ENCODE measurements around the gene FLII.
"Not testable (repeated sequence)": the region's sequence is repeated elsewhere in the genome, so short reads cannot be mapped to it uniquely, and the experiment has no call there.

FLII gene

GRCh38 chr17:18258356-18259038 is at the start of gene FLII:
Gene FLII, minus strand, starts transcription at chr17:18258738. Its CDS starts 48 bp downstream, at chr17:18258690.
- Mint-ChIP-seq H3K36me3 (no peaks in the 10 kb centered on the region), H3K4me1 (peaks cover 36% of the 10 kb centered on the region), H3K27me3 (no peaks in the 10 kb centered on the region), H3K4me3 (peak within 1 kb of the TSS; percentile 99), H3K9me3 (no peaks in the 10 kb centered on the region), H3K27ac (peak within 1 kb of the TSS; percentile 95)

DNA sequence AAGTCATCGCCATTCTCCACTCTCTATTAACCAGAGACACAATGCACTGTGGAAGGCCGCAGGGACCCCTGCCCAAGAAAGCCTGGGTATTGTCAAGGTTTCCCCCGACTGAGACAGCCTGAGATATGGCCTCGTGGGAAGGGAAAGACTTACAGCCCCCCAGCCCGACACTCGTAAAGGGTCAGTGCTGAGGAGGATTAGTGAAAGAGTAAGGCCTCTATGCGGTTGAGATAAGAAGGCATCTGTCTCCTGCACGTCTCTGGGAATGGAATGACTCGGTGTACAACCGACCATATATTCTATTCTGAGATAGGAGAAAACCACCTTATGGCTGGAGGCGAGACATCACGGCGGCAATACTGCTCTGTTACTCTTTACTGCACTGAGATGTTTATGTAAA is 44.7 kb upstream of the FLII start:
- not testable (repeated sequence) for H3K4me3 Mint-ChIP-seq, H3K9me3 Mint-ChIP-seq, H3K27ac Mint-ChIP-seq, H3K27me3 Mint-ChIP-seq, H3K4me1 Mint-ChIP-seq
- H3K36me3 Mint-ChIP-seq: peaks cover 15% of the 10 kb centered on the region

- H3K4me1 Mint-ChIP-seq: no peaks in the 10 kb centered on the region
- H3K4me3 Mint-ChIP-seq: no peak overlapping the region
- peaks cover 14% of the 10 kb centered on the region for H3K36me3 Mint-ChIP-seq
- H3K9me3 Mint-ChIP-seq: no peaks in the 10 kb centered on the region
- no peak overlapping the region for H3K27ac Mint-ChIP-seq
- no peaks in the 10 kb centered on the region for H3K27me3 Mint-ChIP-seq
Observed at GRCh38 chr17:18300725-18301480, 42.4 kb upstream of the FLII start.

DNA sequence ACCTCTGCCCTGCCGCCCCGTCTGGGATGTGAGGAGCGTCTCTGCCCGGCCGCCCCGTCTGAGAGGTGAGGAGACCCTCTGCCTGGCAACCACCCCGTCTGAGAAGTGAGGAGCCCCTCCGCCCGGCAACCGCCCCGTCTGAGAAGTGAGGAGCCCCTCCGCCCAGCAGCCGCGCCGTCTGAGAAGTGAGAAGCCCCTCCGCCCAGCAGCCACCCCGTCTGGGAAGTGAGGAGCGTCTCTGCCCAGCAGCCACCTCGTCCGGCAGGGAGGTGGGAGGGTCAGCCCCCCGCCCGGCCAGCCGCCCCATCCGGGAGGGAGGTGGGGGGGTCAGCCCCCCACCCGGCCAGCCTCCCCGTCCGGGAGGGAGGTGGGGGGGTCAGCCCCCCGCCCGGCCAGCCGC is 39.5 kb upstream of the FLII start:
- not testable (repeated sequence) for H3K27me3 Mint-ChIP-seq, H3K9me3 Mint-ChIP-seq, H3K27ac Mint-ChIP-seq, H3K4me1 Mint-ChIP-seq, H3K4me3 Mint-ChIP-seq
- peaks cover 16% of the 10 kb centered on the region for H3K36me3 Mint-ChIP-seq

- Mint-ChIP-seq H3K4me3 (no peak overlapping the region), H3K9me3 (no peaks in the 10 kb centered on the region), H3K27ac (no peak overlapping the region), H3K4me1 (no peaks in the 10 kb centered on the region), H3K36me3 (peaks cover 9% of the 10 kb centered on the region), H3K27me3 (no peaks in the 10 kb centered on the region)
Observed at GRCh38 chr17:18291718-18292540, 33.4 kb upstream of the FLII start.

DNA sequence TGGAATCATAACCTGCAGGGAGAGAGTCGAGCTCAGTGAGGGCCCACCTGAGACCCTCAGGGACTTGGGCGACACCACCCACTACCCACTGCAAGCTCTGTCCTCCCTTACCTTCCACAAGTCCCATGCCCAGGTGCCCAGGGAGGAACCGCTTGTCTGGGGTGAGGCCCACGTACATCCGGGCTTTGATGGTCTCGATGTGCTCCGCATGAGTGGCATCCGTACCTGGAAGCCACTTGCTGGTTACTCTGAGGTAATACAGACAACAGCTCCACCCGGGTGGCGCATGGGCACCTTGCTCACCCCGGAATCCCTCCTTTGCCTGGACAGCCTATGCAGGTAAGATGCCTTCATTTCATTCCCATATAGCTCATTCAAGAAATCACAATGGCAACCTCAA is 26.8 kb upstream of the FLII start:
- Mint-ChIP-seq H3K36me3 (peaks cover 9% of the 10 kb centered on the region), H3K9me3 (no peaks in the 10 kb centered on the region), H3K27ac (no peak overlapping the region), H3K4me3 (no peak overlapping the region), H3K4me1 (no peaks in the 10 kb centered on the region), H3K27me3 (no peaks in the 10 kb centered on the region)

GRCh38 chr17:18281788-18282187 is 23.2 kb upstream of the FLII start:
- peaks cover 6% of the 10 kb centered on the region for H3K36me3 Mint-ChIP-seq
- no peaks in the 10 kb centered on the region for H3K9me3 Mint-ChIP-seq
- H3K4me1 Mint-ChIP-seq: no peaks in the 10 kb centered on the region
- no peak overlapping the region for H3K4me3 Mint-ChIP-seq
- no peak overlapping the region for H3K27ac Mint-ChIP-seq
- no peaks in the 10 kb centered on the region for H3K27me3 Mint-ChIP-seq

GRCh38 chr17:18280766-18281371 is 22.3 kb upstream of the FLII start:
- H3K27me3 Mint-ChIP-seq: no peaks in the 10 kb centered on the region
- H3K27ac Mint-ChIP-seq: no peak overlapping the region
- H3K4me3 Mint-ChIP-seq: no peak overlapping the region
- H3K36me3 Mint-ChIP-seq: peaks cover 6% of the 10 kb centered on the region
- H3K9me3 Mint-ChIP-seq: no peaks in the 10 kb centered on the region
- no peaks in the 10 kb centered on the region for H3K4me1 Mint-ChIP-seq

DNA sequence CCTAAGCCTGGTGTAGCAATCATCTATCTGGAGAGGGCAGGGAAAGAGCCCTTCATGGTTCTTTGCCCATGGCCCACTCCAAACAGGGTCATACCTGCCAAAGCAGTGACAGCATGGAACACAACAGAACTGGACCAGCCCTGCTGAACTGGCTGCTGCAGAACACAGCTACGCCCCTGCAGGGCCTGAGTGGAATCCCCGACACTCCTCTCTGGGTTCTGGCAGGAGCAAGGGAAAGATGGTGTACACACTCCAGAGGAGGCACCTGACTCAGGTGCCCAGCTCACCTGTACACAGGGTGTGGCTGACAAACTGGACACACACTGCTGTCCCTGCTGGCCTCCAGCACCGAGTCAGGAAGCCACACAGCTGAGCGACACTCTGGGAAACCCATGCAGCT is 21.7 kb upstream of the FLII start:
- no peaks in the 10 kb centered on the region for H3K27me3 Mint-ChIP-seq
- H3K9me3 Mint-ChIP-seq: no peaks in the 10 kb centered on the region
- no peaks in the 10 kb centered on the region for H3K4me1 Mint-ChIP-seq
- peaks cover 3% of the 10 kb centered on the region for H3K36me3 Mint-ChIP-seq
- H3K27ac Mint-ChIP-seq: no peak overlapping the region
- no peak overlapping the region for H3K4me3 Mint-ChIP-seq

DNA sequence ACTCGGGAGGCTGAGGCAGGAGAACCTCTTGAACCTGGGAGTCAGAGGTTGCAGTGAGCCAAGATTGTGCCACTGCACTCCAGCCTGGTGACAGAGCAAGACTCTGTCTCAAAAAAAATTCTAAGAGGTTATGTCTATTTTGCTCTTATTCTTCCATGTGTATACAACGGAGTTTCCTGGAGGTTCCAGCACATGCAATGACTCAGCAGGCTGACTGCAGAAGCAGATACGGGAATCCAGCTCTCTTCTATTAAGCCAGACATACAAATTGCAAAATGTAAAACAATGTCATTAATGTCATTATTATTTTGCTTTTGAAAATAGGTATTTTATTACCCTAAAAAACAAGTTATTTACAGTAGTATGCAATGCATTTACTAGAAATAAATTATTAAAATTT is 20.3 kb upstream of the FLII start:
- Mint-ChIP-seq H3K9me3 (no peaks in the 10 kb centered on the region), H3K4me1 (no peaks in the 10 kb centered on the region), H3K27ac (no peak overlapping the region), H3K4me3 (no peak overlapping the region), H3K36me3 (peaks cover 3% of the 10 kb centered on the region), H3K27me3 (no peaks in the 10 kb centered on the region)

DNA sequence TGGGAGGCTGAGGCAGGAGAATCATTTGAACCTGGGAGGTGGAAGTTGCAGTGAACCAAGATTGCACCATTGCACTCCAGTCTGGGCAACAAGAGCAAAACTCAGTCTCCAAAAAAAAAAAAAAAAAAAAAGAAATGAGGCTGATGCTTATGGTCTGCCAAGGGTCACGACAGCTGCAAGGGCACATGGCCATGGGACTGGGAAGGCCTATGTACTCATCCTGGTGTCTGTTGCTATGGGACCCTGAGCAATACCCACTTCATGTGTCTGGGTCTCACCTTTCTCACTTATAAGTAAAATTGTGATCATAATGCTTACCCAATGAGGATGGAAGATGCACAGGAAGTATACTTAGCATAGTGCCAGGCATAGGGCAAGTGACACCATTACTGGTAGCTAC is 18.5 kb upstream of the FLII start:
- H3K9me3 Mint-ChIP-seq: no peaks in the 10 kb centered on the region
- no peak overlapping the region for H3K27ac Mint-ChIP-seq
- H3K4me1 Mint-ChIP-seq: no peaks in the 10 kb centered on the region
- peaks cover 3% of the 10 kb centered on the region for H3K36me3 Mint-ChIP-seq
- H3K27me3 Mint-ChIP-seq: no peaks in the 10 kb centered on the region
- H3K4me3 Mint-ChIP-seq: no peak overlapping the region

- Mint-ChIP-seq H3K36me3 (peaks cover 1% of the 10 kb centered on the region), H3K27ac (no peak overlapping the region), H3K4me1 (no peaks in the 10 kb centered on the region), H3K4me3 (no peak overlapping the region), H3K27me3 (no peaks in the 10 kb centered on the region), H3K9me3 (no peaks in the 10 kb centered on the region)
Observed at GRCh38 chr17:18270046-18270931, 11.8 kb upstream of the FLII start.

DNA sequence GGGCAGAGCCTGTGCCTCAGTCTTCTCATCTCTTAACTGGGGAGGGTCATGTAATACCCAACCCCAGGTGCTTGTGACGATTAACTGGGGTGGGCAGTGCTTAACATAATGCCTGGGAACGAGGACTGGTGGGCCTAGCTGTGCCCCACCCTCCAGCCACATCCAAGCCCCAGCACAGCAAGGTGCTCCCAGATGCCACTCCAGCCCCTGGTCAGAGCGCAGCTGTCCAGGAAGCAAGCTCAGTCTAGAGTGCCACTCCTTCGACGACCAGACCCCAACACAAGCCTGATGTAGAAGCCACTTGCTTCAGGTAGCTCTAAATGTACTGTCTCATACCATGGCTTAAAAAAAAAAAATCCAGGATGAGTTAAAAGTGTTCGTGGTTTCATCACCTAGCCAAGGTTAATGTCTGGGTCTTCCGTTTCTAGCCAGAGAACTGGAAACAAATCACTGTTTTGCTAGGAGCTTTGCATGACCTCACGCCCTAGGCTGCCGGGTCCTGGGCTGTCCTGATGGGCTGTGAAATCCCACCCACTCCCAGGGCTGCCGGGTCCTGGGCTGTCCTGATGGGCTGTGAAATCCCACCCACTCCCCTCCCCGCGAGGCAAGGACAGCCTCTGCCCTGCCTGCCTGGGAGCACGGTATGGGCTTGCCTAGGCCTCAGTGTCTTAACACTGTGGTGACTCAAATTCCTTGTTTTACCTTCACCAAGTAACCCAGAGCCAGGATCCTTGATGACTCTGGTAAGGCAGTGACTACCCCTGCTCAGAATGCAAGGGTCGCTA is 9.6 kb upstream of the FLII start:
- Mint-ChIP-seq H3K27me3 (no peaks in the 10 kb centered on the region), H3K27ac (no peak overlapping the region), H3K36me3 (peaks cover 1% of the 10 kb centered on the region), H3K9me3 (no peaks in the 10 kb centered on the region), H3K4me3 (no peak overlapping the region), H3K4me1 (no peaks in the 10 kb centered on the region)

DNA sequence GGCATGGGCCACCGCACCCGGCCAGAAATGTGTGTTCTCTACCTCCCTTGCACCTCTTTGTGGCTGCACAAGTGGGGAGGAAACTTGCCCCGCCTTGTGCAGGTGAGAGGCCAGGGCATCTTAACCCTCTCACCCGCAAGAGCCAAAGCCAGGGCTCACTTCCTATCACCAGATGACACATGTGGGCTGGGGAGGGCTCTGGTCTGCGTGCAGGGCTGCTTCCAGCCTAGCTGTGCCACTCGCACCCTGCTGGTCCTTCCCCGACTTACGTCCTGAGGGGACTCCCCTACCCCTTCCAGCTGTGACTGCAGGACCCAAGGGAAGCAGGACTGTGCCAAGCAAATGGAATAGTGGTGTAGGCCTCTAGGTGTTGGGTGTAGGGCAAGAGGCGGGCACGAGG is 8.8 kb upstream of the FLII start:
- Mint-ChIP-seq H3K27me3 (no peaks in the 10 kb centered on the region), H3K36me3 (no peaks in the 10 kb centered on the region), H3K27ac (no peak overlapping the region), H3K9me3 (no peaks in the 10 kb centered on the region), H3K4me3 (no peak overlapping the region), H3K4me1 (no peaks in the 10 kb centered on the region)
